Nephron (organoid): ENCODE measurements around the gene KAT6B.

Experiments used
- H3K27ac Mint-ChIP-seq, 3 experiments: 2 replicates each; pipeline ENCODE4 v1.8.0; 2020; ENCODE audit warnings: mixed read lengths in 3 of 3, mild to moderate bottlenecking in 2 of 3, moderate library complexity in 1 of 3
- H3K27me3 Mint-ChIP-seq: 2 replicates; pipeline ENCODE4 v1.8.0; 2021; ENCODE audit warnings: low read depth, mild to moderate bottlenecking, moderate library complexity, mixed read lengths
- H3K36me3 Mint-ChIP-seq: 2 replicates; pipeline ENCODE4 v1.8.0; 2020; ENCODE audit warnings: low read depth, mixed read lengths
- H3K4me1 Mint-ChIP-seq: 2 replicates; pipeline ENCODE4 v1.8.0; 2020; ENCODE audit warnings: mixed read lengths
- H3K4me3 Mint-ChIP-seq, 3 experiments: 2 replicates each; pipeline ENCODE4 v1.8.0; 2020; ENCODE audit warnings: mild to moderate bottlenecking in 3 of 3, mixed read lengths in 3 of 3, moderate library complexity in 2 of 3
- H3K9me3 Mint-ChIP-seq: 2 replicates; pipeline ENCODE4 v1.8.0; 2020; ENCODE audit warnings: mixed read lengths
- CTCF ChIP-seq, 3 experiments: fragments of 200-600 bp; sonication (generic); IDR thresholded peaks; one replicate each; pipeline ENCODE4 v1.5.0; 2021; ENCODE audit warnings: antibody characterized with exemption in 3 of 3; ENCODE audit not compliant: unreplicated experiment in 3 of 3

The KAT6B gene

GRCh38 chr10:75013007-75013406 is 186.6 kb downstream of the KAT6B start:
- H3K27ac Mint-ChIP-seq, result no peak overlapping the region
- peaks cover 3% of the 10 kb centered on the region for H3K27me3 Mint-ChIP-seq
- H3K36me3 Mint-ChIP-seq, result peaks cover 55% of the 10 kb centered on the region
- no peaks in the 10 kb centered on the region for H3K9me3 Mint-ChIP-seq
- H3K4me3 Mint-ChIP-seq, result no peak overlapping the region
- H3K4me1 Mint-ChIP-seq, result peaks cover 39% of the 10 kb centered on the region
- TF ChIP-seq CTCF (IDR thresholded peaks at IDR 0.05; ENCODE audit: unreplicated experiment in 3 of 3), result no peak

GRCh38 chr10:75013522-75013921 is 187.1 kb downstream of the KAT6B start:
- H3K4me1 Mint-ChIP-seq, result peaks cover 43% of the 10 kb centered on the region
- H3K4me3 Mint-ChIP-seq, result no peak overlapping the region
- peaks cover 3% of the 10 kb centered on the region for H3K27me3 Mint-ChIP-seq
- peaks cover 55% of the 10 kb centered on the region for H3K36me3 Mint-ChIP-seq
- no peak overlapping the region for H3K27ac Mint-ChIP-seq
- no peak for TF ChIP-seq CTCF (IDR thresholded peaks at IDR 0.05; ENCODE audit: unreplicated experiment in 3 of 3)
- H3K9me3 Mint-ChIP-seq, result no peaks in the 10 kb centered on the region

GRCh38 chr10:75014516-75015230 is 188.3 kb downstream of the KAT6B start:
- peaks cover 55% of the 10 kb centered on the region for H3K36me3 Mint-ChIP-seq
- H3K4me1 Mint-ChIP-seq, result peaks cover 50% of the 10 kb centered on the region
- no peak overlapping the region for H3K4me3 Mint-ChIP-seq
- H3K9me3 Mint-ChIP-seq, result no peaks in the 10 kb centered on the region
- no peak overlapping the region for H3K27ac Mint-ChIP-seq
- no peak for TF ChIP-seq CTCF (IDR thresholded peaks at IDR 0.05; ENCODE audit: unreplicated experiment in 3 of 3)
- H3K27me3 Mint-ChIP-seq, result peaks cover 3% of the 10 kb centered on the region

GRCh38 chr10:75015442-75015841 is 189.0 kb downstream of the KAT6B start:
- Mint-ChIP-seq H3K27me3 (peaks cover 3% of the 10 kb centered on the region), H3K4me3 (no peak overlapping the region), H3K27ac (peak overlapping the region in 2 of 3 experiments; percentile 67 to 82), H3K9me3 (no peaks in the 10 kb centered on the region), H3K4me1 (peaks cover 56% of the 10 kb centered on the region), H3K36me3 (peaks cover 54% of the 10 kb centered on the region)
- no peak for TF ChIP-seq CTCF (IDR thresholded peaks at IDR 0.05; ENCODE audit: unreplicated experiment in 3 of 3)

GRCh38 chr10:75016325-75016724 is 189.9 kb downstream of the KAT6B start:
- H3K36me3 Mint-ChIP-seq, result peaks cover 59% of the 10 kb centered on the region

More at GRCh38 chr10:75016325-75016724, 189.9 kb downstream of the KAT6B start:
- Mint-ChIP-seq H3K9me3 (no peaks in the 10 kb centered on the region), H3K4me3 (peak overlapping the region in 1 of 3 experiments; percentile 23), H3K27me3 (peaks cover 3% of the 10 kb centered on the region), H3K4me1 (peaks cover 62% of the 10 kb centered on the region), H3K27ac (peak overlapping the region; percentile 37 to 82 (median 67))
- TF ChIP-seq CTCF (IDR thresholded peaks at IDR 0.05; ENCODE audit: unreplicated experiment in 3 of 3), result no peak
